HG02852 (cell line): ENCODE results near the gene HPS3.
"Not testable (repeated sequence)": the region's sequence is repeated elsewhere in the genome, so short reads cannot be mapped to it uniquely, and the experiment has no call there.

Source experiments
- ATAC-seq: cut with Tn5 transposase; IDR thresholded peaks from one replicate; pipeline ENCODE4 v1.9.1; 2021; ENCODE audit warnings: mild to moderate bottlenecking, moderate library complexity; ENCODE audit not compliant: unreplicated experiment

Gene HPS3

GRCh38 chr3:149186219-149186618, 56.8 kb downstream of the HPS3 start:
- no peak for ATAC-seq

DNA sequence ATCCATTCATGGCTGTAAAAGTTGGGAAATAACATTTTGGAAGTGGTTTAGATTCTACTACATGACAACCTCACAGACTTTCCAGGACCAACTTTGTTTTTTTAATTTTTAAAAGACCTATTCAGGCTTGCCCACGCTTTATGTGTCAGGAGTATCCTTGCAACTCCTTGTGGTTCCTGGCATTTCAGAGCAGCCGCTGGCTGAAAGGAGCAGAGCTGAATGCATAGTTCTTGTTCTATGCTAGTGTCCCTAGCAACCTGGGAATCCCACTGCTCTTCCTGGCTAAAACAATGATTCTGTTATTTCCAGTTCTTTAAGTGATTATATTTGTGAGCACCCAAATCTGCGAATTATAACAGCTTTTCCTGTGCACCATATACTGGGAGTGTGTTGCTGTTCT, 57.3 kb downstream of the HPS3 start:
- ATAC-seq = no peak

DNA sequence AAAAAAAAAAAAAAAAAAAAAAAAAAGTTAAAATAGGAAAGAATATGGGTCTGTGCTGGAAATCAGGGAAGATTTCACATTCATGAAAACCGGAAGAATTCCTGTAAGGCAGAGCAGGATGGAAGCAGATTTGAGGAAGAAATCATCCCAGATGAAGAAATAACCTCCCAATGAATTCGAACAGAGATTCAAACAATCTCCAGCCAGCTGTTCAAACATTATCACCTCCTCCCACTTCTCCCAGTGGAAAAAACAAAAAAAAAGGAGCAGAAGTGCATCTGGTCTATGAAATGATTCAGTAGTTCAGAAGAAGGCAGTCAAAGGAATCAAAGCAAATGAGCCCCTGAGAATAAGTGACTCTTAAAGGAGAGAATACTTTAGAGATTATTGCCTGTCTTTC, 59.1 kb downstream of the HPS3 start:
- no peak for ATAC-seq

DNA sequence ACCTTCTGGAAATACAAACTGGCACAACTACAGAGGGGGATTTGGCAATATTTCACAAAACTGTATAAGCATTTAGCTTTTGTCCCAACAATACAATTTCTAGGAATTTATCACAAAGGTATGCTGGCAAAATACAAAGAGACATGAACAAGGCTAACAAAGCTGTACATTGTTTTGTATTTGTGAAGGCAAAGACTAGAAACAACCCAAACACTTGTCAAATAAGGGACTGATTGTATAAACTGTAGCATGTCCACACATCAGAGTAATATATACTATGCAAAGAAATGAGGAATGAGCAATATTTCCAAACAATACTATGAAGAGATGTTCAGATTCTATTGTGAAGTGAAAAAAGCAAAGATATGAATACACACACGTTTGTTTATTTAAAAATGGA, 65.8 kb downstream of the HPS3 start:
- ATAC-seq = no peak

- ATAC-seq = not testable (repeated sequence)
Observed at GRCh38 chr3:149196805-149197592, 67.6 kb downstream of the HPS3 start.

GRCh38 chr3:149197669-149198068, 68.2 kb downstream of the HPS3 start:
- no peak for ATAC-seq

GRCh38 chr3:149198611-149199010, 69.2 kb downstream of the HPS3 start:
- no peak for ATAC-seq

GRCh38 chr3:149199474-149199873, 70.0 kb downstream of the HPS3 start:
- no peak for ATAC-seq

GRCh38 chr3:149203758-149204157, 74.3 kb downstream of the HPS3 start:
- peak; percentile 100 for ATAC-seq

DNA sequence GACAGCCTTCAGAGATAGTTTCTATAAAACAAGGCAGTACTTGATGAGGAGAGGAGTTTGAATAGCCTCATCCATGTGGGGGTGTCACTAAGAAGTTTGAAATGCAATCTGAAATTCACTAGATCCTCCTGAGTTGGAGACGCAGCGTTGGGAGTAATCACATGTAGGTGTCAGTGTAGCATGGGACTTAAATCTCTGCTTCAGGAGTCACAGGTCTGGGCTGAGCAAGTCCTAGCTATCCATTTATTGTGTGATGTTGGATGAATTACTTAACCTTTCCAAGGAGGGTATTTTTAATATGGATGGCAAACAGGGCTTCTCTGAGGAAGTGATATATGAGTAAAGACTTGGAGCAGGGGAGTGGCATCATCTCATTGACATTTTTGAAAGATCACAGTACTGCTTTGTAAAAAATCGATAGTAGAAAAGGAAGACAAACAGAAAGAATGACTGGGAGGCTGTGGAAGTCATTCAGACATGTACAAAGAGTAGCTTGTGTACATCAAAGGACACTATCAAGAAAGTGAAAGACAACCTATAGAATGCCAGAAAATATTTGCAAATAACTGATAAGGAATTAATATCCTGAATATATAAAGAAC, 75.1 kb downstream of the HPS3 start:
- no peak for ATAC-seq

DNA sequence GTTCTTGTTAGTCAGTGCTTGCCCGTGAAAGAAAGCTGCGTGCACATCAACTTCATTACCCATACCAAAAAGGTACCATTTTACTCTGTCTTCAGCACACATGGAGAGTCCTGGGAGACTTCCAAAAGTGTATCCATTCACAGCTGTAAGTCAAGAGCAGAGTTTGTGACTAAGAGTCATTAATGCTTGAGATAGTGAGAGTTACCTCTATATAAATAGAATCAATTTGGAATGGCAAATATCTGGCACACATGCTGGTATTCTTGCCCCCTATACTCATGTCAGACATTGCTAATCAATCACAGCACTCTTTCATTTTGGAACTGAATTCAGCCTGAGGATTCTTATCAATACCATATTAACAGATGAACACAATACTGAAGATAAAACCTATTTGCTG, 78.0 kb downstream of the HPS3 start:
- no peak for ATAC-seq

DNA sequence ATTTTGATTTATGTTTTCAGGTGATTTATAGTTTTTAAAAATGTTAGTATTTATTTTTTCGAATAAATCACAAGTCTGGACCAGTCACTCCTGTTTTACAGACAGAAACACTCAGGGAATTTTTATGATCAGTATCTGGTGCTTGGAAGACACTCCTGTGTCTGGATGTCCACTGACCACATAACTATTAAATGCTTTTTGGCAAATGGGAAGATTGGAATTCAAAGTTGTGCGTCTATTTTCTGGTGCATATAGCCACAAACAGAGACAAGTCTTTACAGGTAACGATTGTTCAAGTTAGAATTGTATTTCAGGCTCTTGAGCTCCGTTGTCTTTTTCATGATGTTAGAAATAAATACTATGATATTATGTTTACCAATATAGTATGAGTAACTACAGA, 80.0 kb downstream of the HPS3 start:
- ATAC-seq = no peak

- no peak for ATAC-seq
Observed at GRCh38 chr3:149212386-149212785, 82.9 kb downstream of the HPS3 start.

DNA sequence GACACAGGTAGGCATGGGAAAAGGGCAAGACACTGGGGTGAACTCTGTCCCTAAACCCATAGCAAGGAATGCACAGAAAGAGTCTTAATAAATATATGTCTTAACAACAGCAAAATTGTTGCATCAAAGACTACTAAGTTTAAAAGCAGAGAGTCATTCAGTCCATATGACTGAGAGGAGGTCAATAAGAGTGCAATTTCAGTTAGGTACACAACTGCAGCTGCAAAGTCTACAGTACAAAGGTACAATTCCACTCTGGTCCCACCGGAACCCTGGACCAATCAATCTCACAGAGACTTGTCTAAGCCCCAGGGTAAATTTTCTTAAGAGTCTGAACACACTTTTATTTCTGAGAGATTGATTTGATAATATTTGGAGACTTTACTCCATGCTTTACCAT, 85.3 kb downstream of the HPS3 start:
- no peak for ATAC-seq

DNA sequence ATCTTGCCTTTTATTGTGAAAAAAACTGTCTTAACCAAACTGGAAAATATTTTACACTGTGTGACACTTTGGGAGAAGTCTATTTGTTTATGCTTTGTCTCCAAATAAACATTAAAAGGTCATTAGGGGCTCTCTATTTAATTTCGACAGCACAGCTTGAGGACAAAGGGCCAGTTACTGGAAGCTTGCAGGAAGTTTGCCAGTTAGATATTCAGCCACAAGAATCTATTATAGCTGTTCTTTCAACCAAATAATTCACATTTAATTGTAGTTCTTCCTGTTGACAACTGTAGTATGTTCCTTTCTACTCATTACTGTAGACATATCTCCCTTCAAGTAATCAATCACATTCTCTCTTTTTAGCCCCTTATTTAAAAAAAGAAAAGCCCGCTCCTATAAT, 86.1 kb downstream of the HPS3 start:
- no peak for ATAC-seq

- ATAC-seq = no peak
Observed at GRCh38 chr3:149216193-149216869, 86.9 kb downstream of the HPS3 start.

DNA sequence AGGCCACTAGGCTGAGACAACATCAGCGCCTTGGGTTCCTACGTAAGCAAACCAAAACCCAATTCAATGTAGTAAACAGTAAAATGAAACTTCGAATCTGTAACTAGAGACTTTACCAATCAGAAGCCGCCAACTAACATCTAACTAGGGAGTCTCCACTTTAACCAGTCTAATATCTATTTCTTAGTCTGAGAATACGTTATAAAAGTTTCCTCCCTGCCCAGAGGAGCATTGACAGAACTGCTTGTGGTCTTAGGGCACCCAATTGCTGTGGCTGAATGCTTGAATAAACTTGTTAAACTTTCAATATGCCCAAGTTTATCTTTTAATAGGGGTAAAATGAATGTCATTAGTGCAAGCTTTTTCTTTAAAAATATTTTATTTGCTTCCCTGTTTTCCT, 87.9 kb downstream of the HPS3 start:
- no peak for ATAC-seq

DNA sequence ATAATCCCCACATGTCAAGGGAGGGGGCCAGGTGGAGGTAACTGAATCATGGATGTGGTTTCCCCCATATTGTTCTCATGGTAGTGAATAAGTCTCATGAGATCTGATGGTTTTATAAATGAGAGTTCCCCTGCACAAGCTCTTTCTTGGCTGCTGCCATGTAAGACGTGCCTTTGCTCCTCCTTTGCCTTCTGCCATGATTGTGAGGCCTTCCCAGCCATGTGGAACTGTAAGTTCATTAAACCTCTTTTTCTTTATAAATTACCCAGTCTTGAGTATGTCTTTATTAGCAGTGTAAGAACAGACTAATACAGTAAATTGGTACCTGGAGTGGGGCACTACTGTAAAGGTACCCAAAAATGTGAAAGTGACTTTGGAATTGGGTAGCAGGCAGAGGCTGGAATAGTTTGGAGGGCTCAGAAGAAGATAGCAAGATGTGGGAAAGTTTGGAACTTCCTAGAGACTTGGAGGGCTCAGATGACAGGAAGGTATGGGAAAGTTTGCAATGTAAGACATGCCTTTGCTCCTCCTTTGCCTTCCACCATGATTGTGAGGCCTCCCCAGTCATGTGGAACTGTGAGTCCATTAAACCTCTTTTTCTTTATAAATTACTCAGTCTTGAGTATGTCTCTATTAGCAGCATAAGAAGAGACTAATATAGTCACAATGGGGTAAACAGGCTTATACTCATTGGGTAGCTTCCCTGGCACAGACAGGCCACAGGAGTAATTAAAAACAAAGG, 90.1 kb downstream of the HPS3 start:
- ATAC-seq = not testable (repeated sequence)

DNA sequence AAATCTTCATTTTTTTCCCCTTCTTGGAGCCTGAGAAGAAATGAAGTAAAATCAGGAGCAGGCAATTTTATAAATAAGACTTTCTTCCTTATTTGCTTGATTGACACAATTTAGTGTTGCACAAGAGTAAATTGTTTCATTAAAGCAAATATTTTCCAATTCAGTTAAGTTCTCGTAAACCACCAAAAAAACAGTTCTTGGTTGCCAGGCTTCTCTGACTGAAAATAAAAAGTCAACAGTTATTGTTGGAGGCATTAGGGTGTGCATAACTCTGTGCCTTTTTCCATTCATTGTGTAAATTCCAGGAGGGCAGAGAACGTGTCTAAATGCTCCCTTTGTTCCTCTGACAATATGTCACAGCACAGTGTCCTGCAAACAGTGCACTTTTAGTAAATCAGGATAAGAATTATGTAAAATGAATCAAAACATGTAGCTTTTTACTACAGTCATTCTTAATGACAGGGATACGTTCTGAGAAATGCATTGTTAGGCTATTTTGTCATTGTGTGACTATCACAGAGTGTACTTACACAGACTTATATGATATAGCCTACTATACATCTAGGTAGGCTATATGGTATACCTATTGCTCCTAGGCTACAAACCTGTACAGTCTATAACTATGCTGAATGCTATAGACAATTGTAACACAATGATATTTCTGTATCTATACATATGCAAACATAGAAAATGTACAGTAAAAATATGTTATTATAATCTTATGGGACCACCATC, 92.5 kb downstream of the HPS3 start, which contains the start of gene CP:
Gene CP, minus strand, starts transcription at position 47 of the 735 bp plus-strand sequence. Its CDS starts 37 bp downstream, at position 10.
- ATAC-seq = no peak
